A549 treated with DMSO at 1 μM for 4 hours (cell line): ENCODE data around the gene BLZF1. TPM values are rescaled to one million over a fixed set of nuclear protein-coding genes. Genes with fewer than 3 reads are reported as not detected.

Experiments
- total RNA-seq: library from RNA; stranded (reverse); fragments of 200-300 nt; extraction: Qiagen RNA extraction; gene quantifications from 5 replicates; pipeline ENCODE4 v1.2.3, GENCODE V29; 2022; ENCODE audit warnings: low read depth

The BLZF1 gene
- total RNA-seq = 14.3 to 17.7 TPM (median 16.5 TPM) in 5 replicates

GRCh38 chr1:169367686-169368405 is at the start of gene BLZF1, which contains the start of gene NME7:
Gene BLZF1, plus strand, starts transcription at chr1:169368195. Its CDS starts 1,328 bp downstream, at chr1:169369523.
Gene NME7, minus strand, starts transcription at chr1:169367797. Its CDS starts 87 bp downstream, at chr1:169367710.

GRCh38 chr1:169427081-169427641 is 59.2 kb downstream of the BLZF1 start, which contains the start of gene CCDC181:
Gene CCDC181, minus strand, starts transcription at chr1:169427474. Its CDS starts 2,547 bp downstream, at chr1:169424927.

Other genes starting within 250 kb of the BLZF1 start
- gene NME7, start 398 bp upstream of the BLZF1 start, total RNA-seq = 20.7 to 34.8 TPM (median 22.1 TPM) in 5 replicates
- 0.13 to 0.17 TPM (median 0.14 TPM) in 4 of 5 replicates, not detected in the other for gene CCDC181, start 59.3 kb downstream of the BLZF1 start, total RNA-seq
- gene SLC19A2, start 117.7 kb downstream of the BLZF1 start, total RNA-seq = 6.1 to 7.5 TPM (median 6.9 TPM) in 5 replicates
- 0.07 to 0.20 TPM (median 0.09 TPM) in 5 replicates for gene F5, start 218.3 kb downstream of the BLZF1 start, total RNA-seq